HepG2 (cell line): Measurements from ENCODE around the gene LIPE. TPM values are rescaled to one million over a fixed set of nuclear protein-coding genes. Genes with fewer than 3 reads are reported as not detected.
A peak's percentile ranks its signal among the peaks of the same experiment; 100 is the strongest.

ENCODE experiments used
- AGO2 ChIP-seq: fragments of 200-400 bp; formaldehyde crosslinking; optimal IDR thresholded peaks from 2 replicates; pipeline ENCODE3; 2017; ENCODE audit warnings: mild to moderate bottlenecking, low read depth, low read length, moderate library complexity
- CEBPG ChIP-seq: IDR thresholded peaks from 2 replicates; pipeline ENCODE4 v1.6.1; 2016
- ELF3 ChIP-seq: IDR thresholded peaks from 2 replicates; pipeline ENCODE4 v1.6.1; 2016; ENCODE audit warnings: missing genetic modification reagents, missing compliant biosample characterization
- FOXJ3 ChIP-seq: sonication (generic); formaldehyde crosslinking; IDR thresholded peaks from 2 replicates; pipeline ENCODE4 v1.4.0; 2020; ENCODE audit warnings: missing genetic modification reagents, mild to moderate bottlenecking, borderline replicate concordance
- FOXO1 ChIP-seq: sonication (generic); formaldehyde crosslinking; IDR thresholded peaks from 2 replicates; pipeline ENCODE4 v1.4.0; 2020; ENCODE audit warnings: missing genetic modification reagents
- GPBP1L1 ChIP-seq: sonication (generic); formaldehyde crosslinking; IDR thresholded peaks from 2 replicates; pipeline ENCODE4 v1.5.0; 2020; ENCODE audit warnings: mild to moderate bottlenecking, missing genetic modification reagents
- HMGXB4 ChIP-seq, 2 experiments: sonication (generic) in 1 of 2; formaldehyde crosslinking in 1 of 2; IDR thresholded peaks; 2 replicates each; pipeline versions ENCODE4 v1.4.0 to v1.6.1; 2018 to 2020; ENCODE audit warnings: missing genetic modification reagents in 2 of 2, borderline replicate concordance in 1 of 2, low read depth in 1 of 2, mild to moderate bottlenecking in 1 of 2, missing biosample characterization in 1 of 2
- IRX3 ChIP-seq: sonication (generic); formaldehyde crosslinking; IDR thresholded peaks from 2 replicates; pipeline ENCODE4 v1.8.1; 2023; ENCODE audit warnings: mild to moderate bottlenecking, low read depth, missing genetic modification reagents, borderline replicate concordance
- JUND ChIP-seq: sonication (generic); formaldehyde crosslinking; IDR thresholded peaks from 2 replicates; pipeline ENCODE4 v1.8.0; 2022; ENCODE audit warnings: mild to moderate bottlenecking, missing genetic modification reagents
- KAT2B ChIP-seq: fragments of 150-350 bp; IDR thresholded peaks from 2 replicates; pipeline ENCODE4 v1.6.1; 2014; ENCODE audit warnings: low read depth, low read length, borderline replicate concordance
- KDM2A ChIP-seq: sonication (generic); formaldehyde crosslinking; IDR thresholded peaks from 2 replicates; pipeline ENCODE4 v1.4.0; 2020; ENCODE audit warnings: low read depth, missing genetic modification reagents, borderline replicate concordance
- MAZ ChIP-seq, 2 experiments: sonication (generic) in 1 of 2; formaldehyde crosslinking in 1 of 2; IDR thresholded peaks; 2 replicates each; pipeline versions ENCODE4 v1.5.0 to v1.6.1; 2012 to 2020; ENCODE audit warnings: low read depth in 2 of 2, mild to moderate bottlenecking in 2 of 2, borderline replicate concordance in 1 of 2, improper control_type of control experiment in 1 of 2, low read length in 1 of 2, missing genetic modification reagents in 1 of 2, moderate library complexity in 1 of 2
- PRDM10 ChIP-seq: sonication (generic); formaldehyde crosslinking; IDR thresholded peaks from 2 replicates; pipeline ENCODE4 v1.4.0; 2020; ENCODE audit warnings: low read depth, missing genetic modification reagents
- SMAD9 ChIP-seq: sonication (generic); formaldehyde crosslinking; IDR thresholded peaks from 2 replicates; pipeline ENCODE4 v1.5.1; 2020; ENCODE audit warnings: mild to moderate bottlenecking, missing genetic modification reagents
- TCF12 ChIP-seq, 2 experiments: fragments of 450-650 bp in 1 of 2; sonication (generic) in 1 of 2; formaldehyde crosslinking in 1 of 2; IDR thresholded peaks; 2 replicates each; pipeline versions ENCODE4 v1.6.1 to v1.8.0; 2017 to 2022; ENCODE audit warnings: antibody characterized with exemption in 1 of 2, mild to moderate bottlenecking in 1 of 2, missing genetic modification reagents in 1 of 2, moderate library complexity in 1 of 2
- ZBTB25 ChIP-seq: IDR thresholded peaks from 2 replicates; pipeline ENCODE4 v1.6.1; 2018; ENCODE audit warnings: missing genetic modification reagents
- ZNF362 ChIP-seq: sonication (generic); formaldehyde crosslinking; IDR thresholded peaks from 2 replicates; pipeline ENCODE4 v1.4.0; 2020; ENCODE audit warnings: missing genetic modification reagents, mild to moderate bottlenecking, borderline replicate concordance
- ZSCAN29 ChIP-seq: sonication (generic); formaldehyde crosslinking; conservative IDR thresholded peaks from 2 replicates; pipeline ENCODE4 v1.4.0; 2020; ENCODE audit warnings: mild to moderate bottlenecking, missing genetic modification reagents
- polyA plus RNA-seq, 8 experiments: library from polyadenylated mRNA; depleted of rRNA in 3 of 8; stranded (reverse) in 7 of 8; unstranded in 1 of 8; fragments of >200 nt; fragmentation: Illumina TruSeq in 4 of 8; extraction: Trizol in 4 of 8; gene quantifications; 2 replicates each; pipeline versions ENCODE4 v1.2.1 to v1.2.3, GENCODE V29; 2011 to 2016; ENCODE audit warnings: low read depth in 4 of 8, missing spikeins in 1 of 8, mixed read lengths in 1 of 8; ENCODE audit not compliant: insufficient read depth in 1 of 8
- total RNA-seq, 5 experiments: library from RNA; depleted of rRNA; stranded (reverse); fragments of >200 nt; fragmentation: Illumina TruSeq; extraction: Trizol; gene quantifications; 2 replicates each; pipeline ENCODE4 v1.2.3, GENCODE V29; 2016; ENCODE audit warnings: low read depth in 1 of 5

Gene LIPE
- total and polyA plus RNA-seq, 2 of the 13 experiments (the other 11 are each of a cell fraction or from before 2014, with no cell fraction given) = not detected

- TF ChIP-seq TCF12 (IDR thresholded peaks at IDR 0.05) = no peak
- TF ChIP-seq TCF12 (CRISPR knock-in tag; IDR thresholded peaks at IDR 0.05) = no peak
- TF ChIP-seq HMGXB4 (CRISPR knock-in tag; IDR thresholded peaks at IDR 0.05; ENCODE audit: borderline replicate concordance in 1 of 2, low read depth in 1 of 2) = peak; percentile 72 to 82
- peak; percentile 30; the same call in 1 of the 2 replicates for TF ChIP-seq ZNF362 (CRISPR knock-in tag)
- TF ChIP-seq KAT2B = no peak
- TF ChIP-seq GPBP1L1 (CRISPR knock-in tag) = no peak
- peak; percentile 79; the same call in 1 of the 2 replicates for TF ChIP-seq PRDM10 (CRISPR knock-in tag)
- no peak for TF ChIP-seq JUND (CRISPR knock-in tag)
- peak; percentile 99 for TF ChIP-seq FOXO1
- peak; percentile 81 for TF ChIP-seq KDM2A
- TF ChIP-seq FOXJ3 = peak; percentile 58; the same call in 1 of the 2 replicates
- peak; percentile 80 for TF ChIP-seq ZBTB25 (CRISPR knock-in tag)
- no peak for TF ChIP-seq IRX3
- TF ChIP-seq SMAD9 (CRISPR knock-in tag) = peak; percentile 43; the same call in 1 of the 2 replicates
- no peak for TF ChIP-seq AGO2
- peak; percentile 86 for TF ChIP-seq CEBPG (CRISPR knock-in tag)
- TF ChIP-seq ELF3 (CRISPR knock-in tag) = peak; percentile 93
- TF ChIP-seq MAZ (IDR thresholded peaks at IDR 0.05; ENCODE audit: borderline replicate concordance, low read depth, low read length) = 0 out of 2 replicates have a peak, but pooled peaks have one; percentile 32
- no peak for TF ChIP-seq MAZ (CRISPR knock-in tag; IDR thresholded peaks at IDR 0.05; ENCODE audit: low read depth)
- TF ChIP-seq ZSCAN29 = no peak
Observed at GRCh38 chr19:42433503-42434260, 6.5 kb upstream of the LIPE start (continued).
